Neuronal stem cell (in vitro differentiated cells): ENCODE data around the gene TTC6.

ENCODE experiments used
- DNase-seq: peaks from one replicate; pipeline ENCODE4 v3.0.0-alpha.2; 2013; ENCODE audit warnings: low spot score
- H2AFZ ChIP-seq: one replicate; pipeline ENCODE4 v1.6.1; 2013; ENCODE audit warnings: mild to moderate bottlenecking, low read length, inconsistent platforms
- H2AK5ac ChIP-seq: 2 replicates; pipeline ENCODE4 v1.6.1; 2013; ENCODE audit warnings: low read depth, mild to moderate bottlenecking, inconsistent platforms, low read length, moderate library complexity, mixed read lengths
- H2BK120ac ChIP-seq: 2 replicates; pipeline ENCODE4 v1.6.1; 2013; ENCODE audit warnings: low read depth, mild to moderate bottlenecking, inconsistent platforms, low read length, moderate library complexity, mixed read lengths
- H2BK12ac ChIP-seq: one replicate; pipeline ENCODE4 v1.6.1; 2013; ENCODE audit warnings: low read length, inconsistent platforms
- H2BK15ac ChIP-seq: 2 replicates; pipeline ENCODE4 v1.6.1; 2013; ENCODE audit warnings: mild to moderate bottlenecking, low read length, inconsistent platforms, mixed read lengths
- H2BK5ac ChIP-seq: one replicate; pipeline ENCODE4 v1.6.1; 2013; ENCODE audit warnings: inconsistent platforms, mild to moderate bottlenecking, low read length, moderate library complexity
- H3K14ac ChIP-seq: one replicate; pipeline ENCODE4 v1.6.1; 2013; ENCODE audit warnings: low read length, inconsistent platforms
- H3K18ac ChIP-seq: 2 replicates; pipeline ENCODE4 v1.6.1; 2013; ENCODE audit warnings: low read length, inconsistent platforms
- H3K23ac ChIP-seq: 2 replicates; pipeline ENCODE4 v1.6.1; 2013; ENCODE audit warnings: low read depth, mild to moderate bottlenecking, mixed read lengths, low read length, inconsistent platforms; ENCODE audit not compliant: poor library complexity
- H3K27ac ChIP-seq: replicated peaks from 3 replicates; pipeline ENCODE4 v1.5.1; 2013; ENCODE audit warnings: low read length, inconsistent platforms
- H3K27me3 ChIP-seq, 3 experiments: 2 replicates each; pipeline ENCODE4 v1.6.1; 2013; ENCODE audit warnings: low read length in 3 of 3, mild to moderate bottlenecking in 2 of 3, inconsistent platforms in 1 of 3, low read depth in 1 of 3, mixed read lengths in 1 of 3, moderate library complexity in 1 of 3; ENCODE audit not compliant: control insufficient read depth in 3 of 3, insufficient read depth in 3 of 3
- H3K36me3 ChIP-seq, 2 donors: replicated peaks in 1 of 2; 2 replicates each; pipeline ENCODE4 v1.6.1; 2013; ENCODE audit warnings: low read length in 2 of 2; ENCODE audit not compliant: control insufficient read depth in 2 of 2, insufficient read depth in 2 of 2
- H3K4ac ChIP-seq: 2 replicates; pipeline ENCODE4 v1.6.1; 2013; ENCODE audit warnings: inconsistent platforms, mild to moderate bottlenecking, low read length, moderate library complexity
- H3K4me1 ChIP-seq, 2 donors: 1 replicate in 1 of 2; 2 replicates in 1 of 2; pipeline ENCODE4 v1.6.1; 2013; ENCODE audit warnings: low read length in 2 of 2, low read depth in 1 of 2; ENCODE audit not compliant: control insufficient read depth in 2 of 2, insufficient read depth in 1 of 2
- H3K4me2 ChIP-seq: one replicate; pipeline ENCODE4 v1.6.1; 2013; ENCODE audit warnings: mild to moderate bottlenecking, low read length, inconsistent platforms; ENCODE audit not compliant: insufficient read depth, poor library complexity, severe bottlenecking
- H3K4me3 ChIP-seq, 2 donors: 2 replicates each; pipeline ENCODE4 v1.5.1; 2013; ENCODE audit warnings: low read length in 2 of 2, mild to moderate bottlenecking in 2 of 2, inconsistent platforms in 1 of 2, moderate library complexity in 1 of 2
- H3K79me1 ChIP-seq: one replicate; pipeline ENCODE4 v1.6.1; 2013; ENCODE audit warnings: low read depth, mild to moderate bottlenecking, inconsistent platforms, low read length, moderate library complexity
- H3K9ac ChIP-seq: one replicate; pipeline ENCODE4 v1.6.1; 2013; ENCODE audit warnings: mild to moderate bottlenecking, low read depth, low read length, inconsistent platforms; ENCODE audit not compliant: poor library complexity
- H3K9me3 ChIP-seq, 2 donors: replicated peaks in 1 of 2; 2 replicates each; pipeline versions ENCODE3 to v1.6.1; 2013; ENCODE audit warnings: low read length in 2 of 2, mild to moderate bottlenecking in 2 of 2, inconsistent platforms in 1 of 2, low read depth in 1 of 2, mixed read lengths in 1 of 2, moderate library complexity in 1 of 2; ENCODE audit not compliant: control insufficient read depth in 2 of 2, insufficient read depth in 1 of 2
- H4K8ac ChIP-seq: one replicate; pipeline ENCODE4 v1.6.1; 2013; ENCODE audit warnings: low read depth, mild to moderate bottlenecking, inconsistent platforms, low read length, moderate library complexity
- H4K91ac ChIP-seq: one replicate; pipeline ENCODE4 v1.6.1; 2013; ENCODE audit warnings: low read length, low read depth, mild to moderate bottlenecking, inconsistent platforms; ENCODE audit not compliant: poor library complexity
- WGBS, 2 donors: extraction: QIAGEN DNeasy Blood & Tissue Kit; methylation state at CpG; one replicate each; pipeline ENCODE4 v1.1.7; 2013; ENCODE audit warnings: missing lambda C conversion rate in 2 of 2, mixed read lengths in 1 of 2; ENCODE audit not compliant: insufficient read length in 2 of 2, insufficient replicate concordance in 1 of 2; ENCODE audit errors: extremely low coverage in 2 of 2; 5-methylcytosine and 5-hydroxymethylcytosine counted together

The TTC6 gene

DNA sequence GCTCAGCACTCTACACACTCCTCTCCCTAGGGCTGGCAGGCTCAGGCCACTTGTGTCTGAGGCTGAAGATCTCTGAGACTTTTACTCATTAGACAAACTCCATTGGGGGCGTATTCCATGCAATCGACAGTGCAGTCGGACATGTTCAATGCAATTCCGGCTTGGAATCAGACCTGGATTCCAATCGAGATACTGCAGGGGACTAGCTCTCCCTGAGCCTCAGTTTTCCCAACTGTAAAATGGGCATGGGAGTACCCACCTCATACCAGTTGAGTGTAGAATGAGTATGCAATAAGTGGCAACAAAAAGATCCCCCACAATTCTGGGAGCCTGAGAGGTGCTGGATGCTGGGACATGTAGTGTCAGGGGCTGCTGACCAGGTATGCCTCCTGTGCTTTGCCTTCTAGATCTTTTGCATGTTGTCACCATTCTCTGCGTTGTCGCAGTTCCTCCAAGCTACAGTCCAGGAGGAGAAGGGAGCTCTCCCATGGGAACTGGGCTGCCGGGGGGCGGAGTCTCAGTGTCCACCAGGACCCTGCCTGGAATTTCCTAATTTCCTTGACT lies 8.3 kb downstream of the TTC6 start:
- Histone ChIP-seq H2BK15ac (no peak overlapping the region), H3K4me1 (peaks cover 3 to 4% of the 10 kb centered on the region in 2 donors), H3K14ac (no peak overlapping the region), H3K4ac (no peak overlapping the region), H3K23ac (peak overlapping the region; percentile 10), H2AK5ac (no peak overlapping the region), H3K9ac (no peak overlapping the region), H3K27ac (no peak overlapping the region), H4K91ac (no peak overlapping the region), H2BK120ac (no peak overlapping the region), H4K8ac (no peak overlapping the region), H3K18ac (no peak overlapping the region), H3K4me3 (no peak overlapping the region), H3K9me3 (peaks cover 3 to 5% of the 10 kb centered on the region in 2 donors), H3K4me2 (no peak overlapping the region), H2BK5ac (no peak overlapping the region), H2BK12ac (no peak overlapping the region), H3K79me1 (no peaks in the 10 kb centered on the region), H2AFZ (no peak overlapping the region), H3K27me3 (peaks cover 13 to 78% (median 50%) of the 10 kb centered on the region in 3 experiments), H3K36me3 (no peaks in the 10 kb centered on the region)
- no peak for DNase-seq
- no CpG with 5 or more reads among the region's 9 CpGs for WGBS, 2 donors

DNA sequence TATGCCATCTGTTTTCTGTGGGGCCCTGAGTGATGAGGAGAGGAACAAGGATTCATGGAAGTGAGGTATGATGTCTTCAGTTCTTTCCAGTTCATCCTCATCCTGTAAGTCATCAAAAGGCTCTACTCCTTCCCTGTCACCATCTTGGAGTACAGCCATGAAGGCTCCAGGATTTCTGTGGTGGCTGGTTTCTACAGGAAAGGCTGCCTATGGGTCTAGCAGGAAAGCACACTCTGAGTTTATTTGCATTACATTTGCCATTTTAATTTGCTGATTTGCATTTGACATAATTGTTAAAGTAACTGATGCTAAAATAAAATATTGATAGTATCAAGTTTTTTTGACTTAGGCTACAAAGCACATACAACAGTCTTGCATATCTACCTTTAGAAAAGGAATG lies 11.2 kb downstream of the TTC6 start:
- H3K4me1 ChIP-seq: no peaks in the 10 kb centered on the region
- H2BK120ac ChIP-seq: no peak overlapping the region
- H4K91ac ChIP-seq: no peak overlapping the region
- no peak overlapping the region for H2BK15ac ChIP-seq
- no peak for DNase-seq
- H3K27ac ChIP-seq: no peak overlapping the region
- no peak overlapping the region for H2AK5ac ChIP-seq
- no peak overlapping the region for H3K4me2 ChIP-seq
- no peaks in the 10 kb centered on the region for H3K36me3 ChIP-seq
- H3K18ac ChIP-seq: no peak overlapping the region
- no peak overlapping the region for H2BK5ac ChIP-seq
- no peak overlapping the region for H3K23ac ChIP-seq
- H3K9me3 ChIP-seq: peaks cover 0 to 1% of the 10 kb centered on the region in 2 donors
- no peak overlapping the region for H3K14ac ChIP-seq
- no peak overlapping the region for H3K4me3 ChIP-seq
- H2AFZ ChIP-seq: no peak overlapping the region
- peaks cover 2 to 49% (median 20%) of the 10 kb centered on the region in 3 experiments for H3K27me3 ChIP-seq
- no peak overlapping the region for H2BK12ac ChIP-seq
- no peak overlapping the region for H4K8ac ChIP-seq
- H3K79me1 ChIP-seq: no peaks in the 10 kb centered on the region
- H3K9ac ChIP-seq: no peak overlapping the region
- no peak overlapping the region for H3K4ac ChIP-seq

DNA sequence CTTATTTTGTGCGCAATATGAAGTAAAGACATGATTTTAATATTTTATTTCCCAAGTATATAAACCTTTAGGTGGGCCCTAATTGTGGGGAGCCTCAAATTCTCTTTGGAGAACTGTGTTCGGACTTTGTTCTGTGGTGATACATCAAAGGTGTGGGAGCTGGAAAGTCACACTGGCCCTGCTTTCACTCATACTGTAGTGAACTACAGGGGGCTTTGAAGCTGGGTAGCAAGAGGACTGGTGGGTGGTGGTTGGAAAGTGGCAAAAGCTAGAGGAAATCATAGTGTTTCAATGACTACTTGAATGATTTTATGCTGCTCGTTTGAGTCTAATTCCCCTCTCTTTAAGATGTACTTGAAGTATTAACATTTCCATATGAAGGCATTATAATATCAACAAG lies 13.2 kb downstream of the TTC6 start:
- Histone ChIP-seq H4K91ac (no peak overlapping the region), H2BK15ac (no peak overlapping the region), H4K8ac (no peak overlapping the region), H3K4me1 (no peaks in the 10 kb centered on the region), H3K18ac (no peak overlapping the region), H3K14ac (no peak overlapping the region), H3K27me3 (peaks cover 0 to 29% (median 1%) of the 10 kb centered on the region in 3 experiments), H3K4me3 (no peak overlapping the region), H3K9me3 (peaks cover 0 to 1% of the 10 kb centered on the region in 2 donors), H3K23ac (no peak overlapping the region), H2BK5ac (no peak overlapping the region), H3K79me1 (no peaks in the 10 kb centered on the region), H3K36me3 (no peaks in the 10 kb centered on the region), H3K9ac (no peak overlapping the region), H3K27ac (no peak overlapping the region), H2AK5ac (no peak overlapping the region), H2AFZ (no peak overlapping the region), H3K4ac (no peak overlapping the region), H2BK120ac (no peak overlapping the region), H3K4me2 (no peak overlapping the region), H2BK12ac (no peak overlapping the region)
- DNase-seq: no peak
- WGBS, 2 donors: no CpG with 5 or more reads among the region's 3 CpGs

DNA sequence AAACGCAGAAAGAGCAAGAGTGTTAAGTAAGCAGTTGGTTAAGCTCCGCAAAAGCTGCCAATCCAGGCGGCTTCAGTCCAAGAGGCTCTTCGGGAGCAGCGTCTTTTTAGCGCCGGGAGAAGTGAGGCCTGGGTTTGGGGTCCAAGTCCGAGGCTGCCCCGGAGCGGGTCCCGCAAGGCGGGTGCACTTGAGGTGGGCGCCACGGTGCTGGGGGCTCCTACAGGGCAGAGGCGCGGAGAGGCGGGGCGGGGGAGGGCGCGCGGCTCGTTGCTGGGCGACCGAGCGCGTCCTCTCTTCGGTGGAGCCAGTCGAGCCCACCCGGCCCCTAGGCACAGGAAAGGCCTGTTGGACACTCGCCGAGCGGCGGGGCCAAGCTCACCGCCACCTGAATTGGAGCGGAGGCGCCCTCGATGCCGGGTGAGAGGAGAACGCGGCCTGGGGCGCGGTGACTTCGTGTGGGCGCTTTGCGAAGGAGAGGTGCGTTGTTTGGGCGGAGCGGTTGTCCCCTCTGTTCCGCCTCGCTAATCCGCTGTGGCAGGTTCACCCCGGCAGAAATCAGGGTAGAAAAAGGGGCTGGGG lies 15.6 kb downstream of the TTC6 start:
- Histone ChIP-seq H3K27ac (no peak overlapping the region), H3K36me3 (no peaks in the 10 kb centered on the region), H3K14ac (peak overlapping the region; percentile 82), H2BK120ac (no peak overlapping the region), H3K9me3 (peaks cover 1 to 4% of the 10 kb centered on the region in 2 donors), H3K4me1 (no peaks in the 10 kb centered on the region), H4K91ac (peak overlapping the region; percentile 30), H3K27me3 (peaks cover 0 to 6% (median 0%) of the 10 kb centered on the region in 3 experiments), H2AK5ac (no peak overlapping the region), H3K23ac (peak overlapping the region; percentile 43), H3K4me3 (no peak overlapping the region), H3K4me2 (no peak overlapping the region), H4K8ac (no peak overlapping the region), H2BK12ac (no peak overlapping the region), H3K79me1 (no peaks in the 10 kb centered on the region), H3K9ac (no peak overlapping the region), H2AFZ (no peak overlapping the region), H3K4ac (no peak overlapping the region), H2BK5ac (no peak overlapping the region), H2BK15ac (no peak overlapping the region), H3K18ac (peak overlapping the region; percentile 28)
- no CpG with 5 or more reads among the region's 52 CpGs for WGBS, 2 donors
- no peak for DNase-seq
